Gastrocnemius medialis (tissue), 4 donors: ENCODE data around the gene OR1A2. TPM values are rescaled to one million over a fixed set of nuclear protein-coding genes. Genes with fewer than 3 reads are reported as not detected.
"Not testable (repeated sequence)": the region's sequence is repeated elsewhere in the genome, so short reads cannot be mapped to it uniquely, and the experiment has no call there.

Experiments used
- ATAC-seq, 2 donors: fragments of 150-250 bp; one replicate each; pipeline ENCODE4 v1.9.1; 2016
- DNase-seq, 2 donors: peaks; one replicate each; pipeline ENCODE4 v3.0.0-alpha.2; 2019
- H3K27ac ChIP-seq, 4 donors: fragments of 200-600 bp; sonication (generic); 1 replicate in 1 of 4; 2 replicates in 3 of 4; pipeline ENCODE4 v1.5.1; 2016 to 2018; ENCODE audit warnings: mild to moderate bottlenecking in 2 of 4, moderate library complexity in 1 of 4
- H3K27me3 ChIP-seq, 3 donors: fragments of 200-600 bp; sonication (generic) in 2 of 3; 1 replicate in 1 of 3; 2 replicates in 2 of 3; pipeline versions ENCODE4 v1.5.1 to v1.6.0; 2016 to 2019; ENCODE audit warnings: mild to moderate bottlenecking in 1 of 3, moderate library complexity in 1 of 3
- H3K36me3 ChIP-seq, 2 donors: fragments of 200-600 bp; sonication (generic) in 1 of 2; one replicate each; pipeline ENCODE4 v1.5.1; 2017 to 2018
- H3K4me1 ChIP-seq, 2 donors: fragments of 200-600 bp; sonication (generic) in 1 of 2; one replicate each; pipeline ENCODE4 v1.5.1; 2016 to 2017; ENCODE audit warnings: mild to moderate bottlenecking in 2 of 2
- H3K4me3 ChIP-seq, 4 donors: fragments of 200-600 bp; sonication (generic) in 3 of 4; 1 replicate in 1 of 4; 2 replicates in 3 of 4; pipeline ENCODE4 v1.5.1; 2016 to 2019; ENCODE audit warnings: mild to moderate bottlenecking in 2 of 4
- H3K9me3 ChIP-seq, 3 donors: fragments of 200-600 bp; sonication (generic) in 2 of 3; 1 replicate in 1 of 3; 2 replicates in 2 of 3; pipeline ENCODE4 v1.5.1; 2016 to 2019
- POLR2A ChIP-seq, 2 donors: fragments of 450-650 bp; IDR thresholded peaks; one replicate each; pipeline ENCODE4 v1.6.1; 2017; ENCODE audit warnings: antibody characterized with exemption in 2 of 2, mild to moderate bottlenecking in 2 of 2, moderate library complexity in 2 of 2
- in situ Hi-C, 4 donors: fragments of 200-750 bp; cut with MboI; loops; one replicate each; pipeline versions ENCODE4 v1.15.0 to v1.8.0; 2017; ENCODE audit warnings: low sequenced_read_pairs in 4 of 4
- intact Hi-C: fragments of 100-400 bp; cut with DNase I; formaldehyde crosslinking; loops from one replicate; pipeline ENCODE4 v1.15.1; 2023; ENCODE audit warnings: low total_unique reads
- total RNA-seq, 4 donors: library from RNA; depleted of rRNA; stranded (reverse); fragments of >200 nt; gene quantifications; one replicate each; pipeline versions ENCODE4 v1.1.0 to v1.2.3, GENCODE V29; 2016
- TF ChIP-seq, protein P1 (sequence below), 5 experiments: fragments of 450-650 bp in 3 of 5; fragments of 200-600 bp in 2 of 5; sonication (generic) in 2 of 5; IDR thresholded peaks in 4 of 5; conservative IDR thresholded peaks in 1 of 5; 1 replicate in 4 of 5; 2 replicates in 1 of 5; pipeline ENCODE4 v1.5.1; 2016 to 2019; ENCODE audit warnings: antibody characterized with exemption in 5 of 5, mild to moderate bottlenecking in 3 of 5, moderate library complexity in 3 of 5

OR1A2 gene
- total RNA-seq, 4 donors from 2014 or later, result not detected

DNA sequence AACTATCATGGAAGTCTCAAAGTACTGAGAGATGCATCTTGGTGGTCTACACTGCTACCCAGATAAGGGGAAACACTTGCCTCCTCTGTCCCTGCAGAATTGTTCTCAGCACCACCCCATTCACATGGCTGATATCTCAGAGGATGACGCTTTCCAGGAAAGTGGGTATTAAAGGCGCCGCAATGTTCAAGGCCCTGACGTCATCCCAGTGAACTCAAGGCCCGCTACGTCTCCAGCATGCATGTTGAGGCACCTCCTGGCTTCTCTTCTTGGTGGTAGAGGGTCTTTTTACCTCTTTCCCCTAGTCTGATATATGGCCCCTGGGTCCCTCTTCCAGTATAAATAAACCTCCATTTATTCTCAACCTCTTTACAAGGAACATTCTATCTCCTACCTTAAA, 11.2 kb downstream of the OR1A2 start:
- DNase-seq (no peak), ATAC-seq (no peak)
- in situ Hi-C loops (no loop called here), intact Hi-C loops (no loop called here)
- Histone ChIP-seq H3K36me3 (no peaks in the 10 kb centered on the region), H3K27me3 (no peaks in the 10 kb centered on the region), H3K4me1 (no peaks in the 10 kb centered on the region), H3K9me3 (no peaks in the 10 kb centered on the region), H3K27ac (no peak overlapping the region), H3K4me3 (no peak overlapping the region)
- TF ChIP-seq POLR2A (IDR thresholded peaks at IDR 0.05), result no peak
- TF ChIP-seq, protein P1, sequence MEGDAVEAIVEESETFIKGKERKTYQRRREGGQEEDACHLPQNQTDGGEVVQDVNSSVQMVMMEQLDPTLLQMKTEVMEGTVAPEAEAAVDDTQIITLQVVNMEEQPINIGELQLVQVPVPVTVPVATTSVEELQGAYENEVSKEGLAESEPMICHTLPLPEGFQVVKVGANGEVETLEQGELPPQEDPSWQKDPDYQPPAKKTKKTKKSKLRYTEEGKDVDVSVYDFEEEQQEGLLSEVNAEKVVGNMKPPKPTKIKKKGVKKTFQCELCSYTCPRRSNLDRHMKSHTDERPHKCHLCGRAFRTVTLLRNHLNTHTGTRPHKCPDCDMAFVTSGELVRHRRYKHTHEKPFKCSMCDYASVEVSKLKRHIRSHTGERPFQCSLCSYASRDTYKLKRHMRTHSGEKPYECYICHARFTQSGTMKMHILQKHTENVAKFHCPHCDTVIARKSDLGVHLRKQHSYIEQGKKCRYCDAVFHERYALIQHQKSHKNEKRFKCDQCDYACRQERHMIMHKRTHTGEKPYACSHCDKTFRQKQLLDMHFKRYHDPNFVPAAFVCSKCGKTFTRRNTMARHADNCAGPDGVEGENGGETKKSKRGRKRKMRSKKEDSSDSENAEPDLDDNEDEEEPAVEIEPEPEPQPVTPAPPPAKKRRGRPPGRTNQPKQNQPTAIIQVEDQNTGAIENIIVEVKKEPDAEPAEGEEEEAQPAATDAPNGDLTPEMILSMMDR (IDR thresholded peaks at IDR 0.05 in 4 of 5, conservative IDR thresholded peaks at IDR 0.05 in 1 of 5), result no peak

DNA sequence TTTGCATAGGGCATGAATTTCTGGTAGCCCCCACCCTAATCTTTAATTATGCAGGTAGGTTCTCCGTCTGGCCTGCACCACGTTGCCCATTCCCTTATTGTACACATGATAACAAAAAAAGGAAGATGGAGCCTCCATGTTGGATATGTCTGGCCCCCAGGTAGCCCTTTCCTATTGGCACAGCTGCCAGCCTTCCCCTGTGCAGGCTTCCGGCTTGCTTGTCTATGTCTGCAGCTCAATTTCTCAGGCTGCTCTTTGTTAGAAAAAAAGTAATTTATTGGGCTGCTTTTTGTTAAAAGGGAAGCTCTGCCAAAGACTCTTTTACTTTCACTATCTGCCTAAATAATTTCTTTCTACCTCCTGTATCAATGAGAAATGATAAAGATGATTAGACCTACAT, 15.7 kb downstream of the OR1A2 start:
- ATAC-seq, result no peak
- Histone ChIP-seq H3K9me3 (no peaks in the 10 kb centered on the region), H3K4me1 (no peaks in the 10 kb centered on the region), H3K36me3 (no peaks in the 10 kb centered on the region), H3K4me3 (no peak overlapping the region), H3K27me3 (no peaks in the 10 kb centered on the region), H3K27ac (no peak overlapping the region)
- in situ Hi-C loops, result no loop called here
- intact Hi-C loops, result no loop called here
- no peak for DNase-seq
- no peak for TF ChIP-seq POLR2A (IDR thresholded peaks at IDR 0.05)
- TF ChIP-seq, protein P1 (IDR thresholded peaks at IDR 0.05 in 4 of 5, conservative IDR thresholded peaks at IDR 0.05 in 1 of 5), result no peak

DNA sequence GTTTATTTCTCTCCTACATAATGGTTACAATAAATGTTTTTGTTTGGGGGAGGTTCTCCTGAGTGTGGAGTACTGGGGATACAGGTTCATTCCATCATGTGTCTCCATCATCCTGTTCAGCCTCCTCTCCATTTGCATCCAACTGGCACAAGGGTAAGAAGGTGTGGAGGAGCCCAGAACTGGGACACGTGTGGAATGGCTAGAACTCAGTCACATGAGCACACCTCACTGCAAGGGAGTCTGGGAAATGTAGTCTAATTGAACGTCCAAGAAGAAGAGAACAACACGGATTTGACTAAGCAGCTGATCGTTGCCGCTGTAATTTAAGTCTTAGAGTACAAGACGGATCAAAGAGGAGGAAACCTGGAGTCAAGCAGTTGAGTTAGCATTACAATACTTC, 16.3 kb downstream of the OR1A2 start:
- in situ Hi-C loops, result no loop called here

DNA sequence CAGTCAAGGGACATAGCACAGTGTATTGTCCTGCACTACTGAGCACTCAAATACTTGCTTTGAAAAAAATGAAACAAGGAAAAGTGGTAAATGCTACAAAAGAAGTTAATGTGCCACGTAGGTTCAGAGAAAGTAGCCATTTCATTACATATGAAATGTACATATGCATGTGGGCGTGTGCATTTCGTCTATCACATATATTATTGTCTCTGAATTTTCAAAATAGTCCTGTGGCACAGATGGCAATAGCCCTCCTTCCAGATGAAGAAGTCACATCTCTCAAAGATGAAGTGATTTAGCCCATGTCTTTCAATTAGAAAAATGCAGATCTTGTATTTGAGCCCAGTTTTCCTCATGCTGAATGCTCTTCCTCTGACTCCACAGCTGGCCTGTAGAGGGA, 22.7 kb downstream of the OR1A2 start:
- ATAC-seq, H3K27ac ChIP-seq, H3K36me3 ChIP-seq, intact Hi-C loops, DNase-seq, H3K4me1 ChIP-seq, H3K4me3 ChIP-seq, in situ Hi-C loops, H3K27me3 ChIP-seq, H3K9me3 ChIP-seq: not testable (repeated sequence)

More for the DNA sequence above, 16.3 kb downstream of the OR1A2 start:
- Histone ChIP-seq H3K36me3 (no peaks in the 10 kb centered on the region), H3K4me1 (no peaks in the 10 kb centered on the region), H3K9me3 (no peaks in the 10 kb centered on the region), H3K4me3 (no peak overlapping the region), H3K27ac (no peak overlapping the region), H3K27me3 (no peaks in the 10 kb centered on the region)
- intact Hi-C loops, result no loop called here
- no peak for ATAC-seq
- no peak for DNase-seq
- no peak for TF ChIP-seq POLR2A (IDR thresholded peaks at IDR 0.05)
- TF ChIP-seq, protein P1 (IDR thresholded peaks at IDR 0.05 in 4 of 5, conservative IDR thresholded peaks at IDR 0.05 in 1 of 5), result no peak

DNA sequence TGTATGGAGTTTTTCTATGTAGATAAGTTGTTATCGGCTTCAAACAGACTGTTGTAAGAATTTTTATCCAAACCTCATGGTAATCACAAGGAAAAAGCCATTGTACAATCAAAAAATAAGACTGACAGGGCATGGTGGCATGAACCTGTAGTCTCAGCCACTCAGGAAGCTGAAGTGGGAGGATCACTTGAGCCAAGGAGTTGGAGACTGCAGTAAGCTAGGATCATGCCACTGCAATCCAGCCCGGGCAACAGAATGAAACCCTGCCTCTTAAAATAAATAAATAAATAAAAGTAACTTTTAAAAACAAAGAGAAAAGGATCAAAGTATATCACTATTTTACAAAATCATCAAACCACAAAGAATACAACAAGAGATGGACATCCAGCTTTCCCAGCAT, 24.5 kb downstream of the OR1A2 start:
- intact Hi-C loops, result no loop called here
- no peak overlapping the region for H3K4me3 ChIP-seq

More for the DNA sequence above, 24.5 kb downstream of the OR1A2 start:
- Histone ChIP-seq H3K4me1 (no peaks in the 10 kb centered on the region), H3K27ac (no peak overlapping the region), H3K27me3 (no peaks in the 10 kb centered on the region), H3K36me3 (no peaks in the 10 kb centered on the region), H3K9me3 (no peaks in the 10 kb centered on the region)
- DNase-seq (no peak), ATAC-seq (no peak)
- TF ChIP-seq POLR2A (IDR thresholded peaks at IDR 0.05), result no peak
- TF ChIP-seq, protein P1 (IDR thresholded peaks at IDR 0.05 in 4 of 5, conservative IDR thresholded peaks at IDR 0.05 in 1 of 5), result no peak
- in situ Hi-C loops, result no loop called here
